Smooth muscle cell (in vitro differentiated cells): ENCODE data around the gene MGMT. TPM values are rescaled to one million over a fixed set of nuclear protein-coding genes. Genes with fewer than 3 reads are reported as not detected.

Experiments used
- DNase-seq: peaks from one replicate; lab custom pipeline; 2025; ENCODE audit not compliant: unreplicated experiment; lab: John Stamatoyannopoulos, UW
- H2AFZ ChIP-seq: fragments of 200-600 bp; sonication (generic); 2 replicates; pipeline ENCODE4 v1.6.0; 2016; ENCODE audit warnings: antibody characterized with exemption, low read depth, mild to moderate bottlenecking
- H3F3A ChIP-seq: fragments of 200-600 bp; sonication (generic); 2 replicates; pipeline ENCODE4 v1.6.0; 2017; ENCODE audit warnings: antibody characterized with exemption, low read depth
- H3K27ac ChIP-seq: fragments of 200-600 bp; sonication (generic); 2 replicates; pipeline ENCODE4 v1.5.1; 2016; ENCODE audit warnings: low read depth, mild to moderate bottlenecking
- H3K27me3 ChIP-seq: fragments of 200-600 bp; sonication (generic); 2 replicates; pipeline ENCODE4 v1.6.1; 2016; ENCODE audit warnings: low read depth, mild to moderate bottlenecking
- H3K36me3 ChIP-seq: fragments of 200-600 bp; sonication (generic); 2 replicates; pipeline ENCODE4 v1.5.1; 2016; ENCODE audit warnings: low read depth
- H3K4me1 ChIP-seq: fragments of 200-600 bp; sonication (generic); 2 replicates; pipeline ENCODE4 v1.5.1; 2016; ENCODE audit warnings: low read depth
- H3K4me2 ChIP-seq: fragments of 200-600 bp; sonication (generic); 2 replicates; pipeline ENCODE4 v1.6.0; 2016; ENCODE audit warnings: mild to moderate bottlenecking
- H3K4me3 ChIP-seq: fragments of 200-600 bp; sonication (generic); 2 replicates; pipeline ENCODE4 v1.5.1; 2016; ENCODE audit warnings: mild to moderate bottlenecking
- H3K79me2 ChIP-seq: fragments of 200-600 bp; sonication (generic); 2 replicates; pipeline ENCODE4 v1.6.0; 2016; ENCODE audit warnings: low read depth, mild to moderate bottlenecking
- H3K9ac ChIP-seq: fragments of 200-600 bp; sonication (generic); 2 replicates; pipeline ENCODE4 v1.6.0; 2016; ENCODE audit warnings: low read depth
- H3K9me3 ChIP-seq: fragments of 200-600 bp; sonication (generic); replicated peaks from 2 replicates; pipeline ENCODE4 v1.5.1; 2016; ENCODE audit warnings: low read depth
- H4K20me1 ChIP-seq: fragments of 200-600 bp; sonication (generic); 2 replicates; pipeline ENCODE4 v1.6.0; 2016; ENCODE audit warnings: low read depth
- CTCF ChIP-seq: fragments of 200-600 bp; sonication (generic); IDR thresholded peaks from 2 replicates; pipeline ENCODE4 v1.5.1; 2017; ENCODE audit warnings: borderline replicate concordance, mild to moderate bottlenecking, antibody characterized with exemption; ENCODE audit not compliant: insufficient read depth, poor library complexity, severe bottlenecking
- WGBS: methylation state at CpG from one replicate; pipeline ENCODE4 v1.1.7; 2016; ENCODE audit warnings: low lambda C conversion rate; 5-methylcytosine and 5-hydroxymethylcytosine counted together
- polyA plus RNA-seq: library from polyadenylated mRNA; unstranded; fragments of >200 nt; fragmentation: Nextera tagmentation; extraction: Ambion mirVana; gene quantifications from 2 replicates; pipeline ENCODE4 v1.2.1, GENCODE V29; 2016
- total RNA-seq: library from RNA; depleted of rRNA; stranded (reverse); fragments of >200 nt; gene quantifications from 2 replicates; pipeline ENCODE4 v1.2.3, GENCODE V29; 2014

Gene MGMT
- total and polyA plus RNA-seq, 2 experiments from 2014 or later, result 21.0 to 33.0 TPM

- Histone ChIP-seq H3K4me3 (no peak overlapping the region), H3K4me1 (no peaks in the 10 kb centered on the region), H4K20me1 (no peaks in the 10 kb centered on the region), H3K27me3 (peaks cover 8% of the 10 kb centered on the region), H3F3A (no peaks in the 10 kb centered on the region), H3K9ac (no peak overlapping the region), H3K36me3 (no peaks in the 10 kb centered on the region), H2AFZ (no peak overlapping the region), H3K9me3 (no peaks in the 10 kb centered on the region), H3K27ac (no peak overlapping the region), H3K79me2 (no peaks in the 10 kb centered on the region), H3K4me2 (no peak overlapping the region)
- no peak for TF ChIP-seq CTCF
- WGBS, result 92% methylated on average over 10 of the region's 10 CpGs
- no peak for DNase-seq
Measured at GRCh38 chr10:129459762-129460539, 7.1 kb upstream of the MGMT start.

GRCh38 chr10:129462257-129462795 is 4.7 kb upstream of the MGMT start:
- H4K20me1 ChIP-seq, result no peaks in the 10 kb centered on the region
- no peak overlapping the region for H2AFZ ChIP-seq
- H3K4me2 ChIP-seq, result no peak overlapping the region
- peaks cover 3% of the 10 kb centered on the region for H3K27me3 ChIP-seq
- H3K4me1 ChIP-seq, result no peaks in the 10 kb centered on the region
- H3K9me3 ChIP-seq, result no peaks in the 10 kb centered on the region
- H3K27ac ChIP-seq, result no peak overlapping the region
- H3K4me3 ChIP-seq, result no peak overlapping the region
- 86% methylated on average over 6 of the region's 6 CpGs for WGBS
- no peak for DNase-seq
- H3K79me2 ChIP-seq, result no peaks in the 10 kb centered on the region
- no peaks in the 10 kb centered on the region for H3F3A ChIP-seq
- no peak overlapping the region for H3K9ac ChIP-seq
- no peak for TF ChIP-seq CTCF
- no peaks in the 10 kb centered on the region for H3K36me3 ChIP-seq

- no peak overlapping the region for H3K4me3 ChIP-seq
- no peaks in the 10 kb centered on the region for H3K4me1 ChIP-seq
- WGBS, result 79% methylated on average over 8 of the region's 8 CpGs
Measured at GRCh38 chr10:129464251-129464650, 2.8 kb upstream of the MGMT start.

More at GRCh38 chr10:129464251-129464650, 2.8 kb upstream of the MGMT start:
- DNase-seq, result no peak
- no peak overlapping the region for H2AFZ ChIP-seq
- H3F3A ChIP-seq, result no peaks in the 10 kb centered on the region
- no peak overlapping the region for H3K27ac ChIP-seq
- no peak for TF ChIP-seq CTCF
- H3K36me3 ChIP-seq, result no peaks in the 10 kb centered on the region
- H3K79me2 ChIP-seq, result no peaks in the 10 kb centered on the region
- no peak overlapping the region for H3K4me2 ChIP-seq
- no peaks in the 10 kb centered on the region for H3K9me3 ChIP-seq
- no peak overlapping the region for H3K9ac ChIP-seq
- no peaks in the 10 kb centered on the region for H4K20me1 ChIP-seq
- H3K27me3 ChIP-seq, result no peaks in the 10 kb centered on the region
